BE2C (cell line): ENCODE results near the gene PCDHGA10.
"Not testable (repeated sequence)": the region's sequence is repeated elsewhere in the genome, so short reads cannot be mapped to it uniquely, and the experiment has no call there.

Experiments
- DNase-seq: peaks from one replicate; pipeline ENCODE4 v3.0.0-alpha.2; 2020
- H3K27me3 ChIP-seq: fragments of 250-450 bp; sonication (Bioruptor Pico); 2 replicates; pipeline ENCODE4 v1.5.1; 2020; ENCODE audit warnings: mild to moderate bottlenecking
- H3K36me3 ChIP-seq: fragments of 250-450 bp; sonication (Bioruptor Pico); 2 replicates; pipeline ENCODE4 v1.5.1; 2020; ENCODE audit warnings: mild to moderate bottlenecking
- H3K4me1 ChIP-seq: fragments of 250-450 bp; sonication (Bioruptor Pico); 2 replicates; pipeline ENCODE4 v1.5.1; 2020
- H3K4me3 ChIP-seq: 2 replicates; pipeline ENCODE4 v1.5.1; 2011; ENCODE audit warnings: low read depth, low read length
- H3K9me3 ChIP-seq: fragments of 250-450 bp; sonication (Bioruptor Pico); 2 replicates; pipeline ENCODE4 v1.5.1; 2020
- CTCF ChIP-seq: IDR thresholded peaks from 2 replicates; pipeline ENCODE4 v1.5.1; 2012; ENCODE audit warnings: mild to moderate bottlenecking, low read depth, low read length

PCDHGA10 gene

DNA sequence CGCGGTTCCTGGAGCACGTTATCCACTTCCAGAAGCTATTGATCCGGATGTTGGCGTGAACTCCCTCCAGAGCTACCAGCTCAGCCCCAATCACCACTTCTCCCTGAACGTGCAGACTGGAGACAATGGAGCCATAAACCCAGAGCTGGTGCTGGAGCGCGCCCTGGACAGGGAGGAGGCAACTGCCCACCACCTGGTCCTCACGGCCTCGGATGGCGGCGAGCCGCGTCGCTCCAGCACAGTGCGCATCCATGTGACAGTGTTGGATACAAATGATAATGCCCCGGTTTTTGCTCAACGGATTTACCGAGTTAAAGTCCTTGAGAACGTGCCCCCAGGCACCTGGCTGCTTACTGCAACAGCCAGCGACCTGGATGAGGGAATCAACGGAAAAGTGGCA lies 9.4 kb upstream of the PCDHGA10 start:
- no peak overlapping the region for H3K4me3 ChIP-seq
- no peaks in the 10 kb centered on the region for H3K4me1 ChIP-seq
- DNase-seq: no peak
- no peaks in the 10 kb centered on the region; the same call in none of the 2 replicates for H3K36me3 ChIP-seq
- H3K9me3 ChIP-seq: no peaks in the 10 kb centered on the region; the same call in none of the 2 replicates
- TF ChIP-seq CTCF: no peak
- H3K27me3 ChIP-seq: no peaks in the 10 kb centered on the region

- H3K4me1 ChIP-seq, H3K4me3 ChIP-seq, DNase-seq, H3K9me3 ChIP-seq, H3K27me3 ChIP-seq, H3K36me3 ChIP-seq: not testable (repeated sequence)
- TF ChIP-seq CTCF: peak; percentile 19; the same call in 1 of the 2 replicates
Measured at GRCh38 chr5:141407790-141408505, 4.8 kb upstream of the PCDHGA10 start, which contains the start of gene PCDHGB6. PCDHGB6 (plus strand) TSS chr5:141408021; CDS start chr5:141408203, 182 bp downstream.

DNA sequence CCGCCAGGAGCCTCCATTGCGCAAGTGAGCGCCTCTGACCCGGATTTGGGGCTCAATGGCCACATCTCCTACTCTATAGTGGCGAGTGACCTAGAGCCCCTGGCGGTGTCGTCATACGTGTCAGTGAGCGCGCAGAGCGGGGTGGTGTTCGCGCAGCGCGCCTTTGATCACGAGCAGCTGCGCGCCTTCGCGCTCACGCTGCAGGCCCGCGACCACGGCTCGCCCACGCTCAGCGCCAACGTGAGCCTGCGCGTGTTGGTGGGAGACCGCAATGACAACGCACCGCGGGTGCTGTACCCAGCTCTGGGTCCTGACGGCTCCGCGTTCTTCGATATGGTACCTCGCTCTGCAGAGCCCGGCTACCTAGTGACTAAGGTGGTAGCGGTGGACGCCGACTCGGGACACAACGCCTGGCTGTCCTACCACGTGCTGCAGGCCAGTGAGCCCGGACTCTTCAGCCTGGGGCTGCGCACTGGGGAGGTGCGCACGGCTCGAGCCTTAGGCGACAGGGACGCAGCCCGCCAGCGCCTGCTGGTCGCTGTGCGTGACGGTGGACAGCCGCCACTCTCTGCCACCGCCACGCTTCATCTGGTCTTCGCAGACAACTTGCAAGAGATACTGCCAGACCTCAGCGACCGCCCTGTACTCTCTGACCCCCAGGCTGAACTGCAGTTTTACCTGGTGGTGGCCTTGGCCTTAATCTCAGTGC lies 3.0 kb upstream of the PCDHGA10 start:
- no peak overlapping the region for H3K4me3 ChIP-seq
- no peaks in the 10 kb centered on the region for H3K4me1 ChIP-seq
- no peaks in the 10 kb centered on the region for H3K27me3 ChIP-seq
- no peaks in the 10 kb centered on the region for H3K36me3 ChIP-seq
- no peaks in the 10 kb centered on the region; the same call in none of the 2 replicates for H3K9me3 ChIP-seq
- no peak for DNase-seq
- TF ChIP-seq CTCF: no peak

GRCh38 chr5:141411575-141411974 lies 1.2 kb upstream of the PCDHGA10 start:
- DNase-seq: no peak
- Histone ChIP-seq H3K4me1 (no peaks in the 10 kb centered on the region), H3K9me3 (no peaks in the 10 kb centered on the region), H3K36me3 (no peaks in the 10 kb centered on the region), H3K4me3 (no peak overlapping the region), H3K27me3 (no peaks in the 10 kb centered on the region)
- no peak for TF ChIP-seq CTCF

DNA sequence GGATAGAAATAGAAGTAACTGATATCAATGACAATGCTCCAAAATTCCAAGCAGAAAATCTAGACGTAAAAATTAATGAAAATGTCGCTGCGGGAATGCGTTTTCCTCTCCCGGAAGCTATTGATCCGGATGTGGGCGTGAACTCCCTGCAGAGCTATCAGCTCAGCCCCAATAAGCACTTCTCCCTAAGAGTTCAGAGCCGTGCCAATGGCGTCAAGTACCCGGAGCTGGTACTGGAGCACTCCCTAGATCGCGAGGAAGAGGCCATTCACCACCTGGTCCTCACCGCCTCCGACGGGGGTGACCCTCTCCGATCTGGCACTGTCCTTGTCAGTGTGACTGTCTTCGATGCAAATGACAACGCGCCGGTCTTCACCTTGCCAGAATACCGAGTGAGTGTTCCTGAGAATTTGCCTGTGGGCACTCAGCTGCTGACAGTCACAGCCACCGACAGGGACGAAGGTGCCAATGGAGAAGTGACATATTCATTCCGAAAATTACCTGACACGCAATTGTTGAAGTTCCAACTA lies 818 bp downstream of the PCDHGA10 start:
- DNase-seq: no peak
- TF ChIP-seq CTCF: no peak
- Histone ChIP-seq H3K9me3 (no peaks in the 10 kb centered on the region; the same call in 1 of the 2 replicates), H3K27me3 (no peaks in the 10 kb centered on the region), H3K36me3 (no peaks in the 10 kb centered on the region), H3K4me3 (no peak overlapping the region), H3K4me1 (no peaks in the 10 kb centered on the region)

DNA sequence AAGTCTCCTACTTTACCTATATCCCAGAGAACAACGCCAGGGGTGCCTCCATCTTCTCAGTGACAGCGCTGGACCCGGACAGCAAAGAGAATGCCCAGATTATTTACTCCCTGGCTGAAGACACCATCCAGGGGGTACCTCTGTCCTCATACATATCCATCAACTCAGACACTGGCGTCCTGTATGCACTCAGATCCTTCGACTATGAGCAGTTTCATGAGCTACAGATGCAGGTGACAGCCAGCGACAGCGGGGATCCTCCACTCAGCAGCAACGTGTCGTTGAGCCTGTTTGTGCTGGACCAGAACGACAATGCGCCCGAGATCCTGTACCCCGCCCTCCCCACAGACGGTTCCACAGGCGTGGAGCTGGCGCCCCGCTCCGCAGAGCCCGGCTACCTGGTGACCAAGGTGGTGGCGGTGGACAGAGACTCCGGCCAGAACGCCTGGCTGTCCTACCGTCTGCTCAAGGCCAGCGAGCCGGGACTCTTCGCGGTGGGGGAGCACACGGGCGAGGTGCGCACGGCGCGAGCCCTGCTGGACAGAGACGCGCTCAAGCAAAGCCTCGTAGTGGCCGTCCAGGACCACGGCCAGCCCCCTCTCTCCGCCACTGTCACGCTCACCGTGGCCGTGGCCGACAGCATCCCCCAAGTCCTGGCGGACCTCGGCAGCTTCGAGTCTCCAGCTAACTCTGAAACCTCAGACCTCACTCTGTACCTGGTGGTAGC lies 1.9 kb downstream of the PCDHGA10 start:
- H3K9me3 ChIP-seq, H3K4me3 ChIP-seq, H3K27me3 ChIP-seq, H3K4me1 ChIP-seq, DNase-seq, H3K36me3 ChIP-seq: not testable (repeated sequence)

- H3K4me3 ChIP-seq, H3K36me3 ChIP-seq, H3K4me1 ChIP-seq, DNase-seq, H3K9me3 ChIP-seq, H3K27me3 ChIP-seq: not testable (repeated sequence)
Measured at GRCh38 chr5:141415275-141415618, 2.5 kb downstream of the PCDHGA10 start.
